Stimulated activated CD8-positive, alpha-beta memory T cell treated with anti-CD3 and anti-CD28 coated beads, Interleukin-7, amount 100 ng/mL, for 48 hours (primary cell): Measurements from ENCODE around the gene DCAF15.

Source experiments
- DNase-seq, 2 donors: peaks; one replicate each; pipeline ENCODE4 v3.0.0-alpha.2; 2020; ENCODE audit warnings: low read depth in 1 of 2; ENCODE audit errors: extremely low read depth in 1 of 2

The DCAF15 gene

DNA sequence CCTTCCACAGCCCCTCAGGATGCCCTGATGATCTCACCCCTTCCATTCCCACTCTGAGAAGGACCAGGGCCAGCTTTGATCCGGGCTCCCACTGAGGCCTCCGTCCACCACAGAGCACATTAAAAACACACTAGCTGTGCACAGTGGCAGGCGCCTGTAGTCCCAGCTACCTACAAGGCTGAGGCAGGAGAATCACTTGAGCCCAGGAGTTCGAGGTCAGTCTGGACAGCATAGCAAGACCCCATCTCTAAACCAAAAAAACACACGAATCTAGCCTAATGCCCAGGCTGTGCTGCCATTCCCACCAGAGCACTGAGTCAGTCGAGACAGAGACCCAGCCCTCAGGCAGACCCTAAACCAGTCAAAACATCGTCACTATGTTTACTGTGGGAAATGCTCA lies 39.7 kb downstream of the DCAF15 start:
- no peak for DNase-seq

DNA sequence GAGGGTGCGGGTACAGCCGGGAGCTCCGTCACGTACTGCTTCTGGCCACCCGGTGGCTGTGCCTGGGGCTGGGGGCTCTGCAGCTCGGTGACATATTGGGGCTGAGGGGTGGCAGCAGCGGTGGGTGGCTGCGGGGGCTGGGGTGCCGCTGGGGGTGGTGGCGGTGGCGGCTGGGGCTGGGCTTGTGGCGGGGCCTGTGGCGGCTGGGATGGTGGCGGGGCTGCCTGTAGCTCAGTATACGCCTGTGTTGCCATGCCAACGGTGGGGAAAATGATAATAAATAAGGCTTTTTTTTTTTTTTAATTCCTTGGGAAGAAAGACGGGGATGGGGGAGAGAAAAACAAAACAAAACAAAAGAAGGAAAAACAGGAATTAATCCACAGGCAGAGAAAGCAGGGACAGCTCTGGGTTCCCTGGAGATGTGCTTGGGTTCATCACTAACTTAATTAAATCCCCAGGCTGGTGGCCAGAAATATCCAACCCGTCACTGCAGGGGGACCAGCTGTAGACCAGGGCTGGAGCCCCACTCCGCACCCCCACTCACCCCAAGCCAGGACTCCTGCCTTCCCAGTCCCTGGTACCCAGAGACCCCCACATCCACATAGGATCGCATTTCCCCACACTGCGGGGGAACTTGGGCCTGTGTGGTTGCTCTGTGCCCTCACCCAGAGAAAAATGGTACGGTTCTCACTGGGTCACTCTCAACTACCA lies 41.4 kb downstream of the DCAF15 start:
- no peak for DNase-seq

DNA sequence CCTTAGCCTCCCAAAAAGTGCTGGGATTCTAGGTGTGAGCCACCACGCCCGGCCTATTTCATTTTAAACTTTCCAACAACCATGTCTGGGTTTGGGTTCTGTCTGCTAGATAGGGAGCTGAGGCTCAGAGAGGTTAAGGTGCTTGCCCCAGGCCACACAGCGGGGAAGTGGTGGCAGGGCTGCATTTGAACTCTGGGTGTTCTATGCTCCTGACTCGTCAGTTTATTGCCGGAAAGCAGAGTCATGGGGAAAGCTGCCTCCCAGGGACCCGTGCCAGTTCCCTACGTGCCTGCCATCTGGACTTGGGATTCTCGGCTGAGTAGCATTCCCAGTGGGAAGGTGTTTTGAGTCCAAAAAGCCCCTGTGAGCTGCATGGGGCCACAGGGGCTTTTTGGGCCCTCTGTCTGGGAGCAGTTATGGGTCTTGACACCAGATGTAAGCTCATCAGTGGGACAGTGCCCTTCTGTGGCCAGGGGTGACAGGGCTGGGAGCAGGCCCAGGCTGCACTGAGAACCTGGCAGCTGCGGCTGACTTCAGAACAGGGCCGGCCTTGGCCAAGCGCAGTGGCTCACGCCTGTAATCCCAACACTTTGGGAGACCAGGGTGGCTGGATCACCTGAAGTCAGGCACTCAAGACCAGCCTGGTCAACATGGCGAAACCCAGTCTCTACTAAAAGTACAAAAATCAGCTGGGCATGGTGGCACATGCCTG lies 42.9 kb downstream of the DCAF15 start:
- no peak for DNase-seq

DNA sequence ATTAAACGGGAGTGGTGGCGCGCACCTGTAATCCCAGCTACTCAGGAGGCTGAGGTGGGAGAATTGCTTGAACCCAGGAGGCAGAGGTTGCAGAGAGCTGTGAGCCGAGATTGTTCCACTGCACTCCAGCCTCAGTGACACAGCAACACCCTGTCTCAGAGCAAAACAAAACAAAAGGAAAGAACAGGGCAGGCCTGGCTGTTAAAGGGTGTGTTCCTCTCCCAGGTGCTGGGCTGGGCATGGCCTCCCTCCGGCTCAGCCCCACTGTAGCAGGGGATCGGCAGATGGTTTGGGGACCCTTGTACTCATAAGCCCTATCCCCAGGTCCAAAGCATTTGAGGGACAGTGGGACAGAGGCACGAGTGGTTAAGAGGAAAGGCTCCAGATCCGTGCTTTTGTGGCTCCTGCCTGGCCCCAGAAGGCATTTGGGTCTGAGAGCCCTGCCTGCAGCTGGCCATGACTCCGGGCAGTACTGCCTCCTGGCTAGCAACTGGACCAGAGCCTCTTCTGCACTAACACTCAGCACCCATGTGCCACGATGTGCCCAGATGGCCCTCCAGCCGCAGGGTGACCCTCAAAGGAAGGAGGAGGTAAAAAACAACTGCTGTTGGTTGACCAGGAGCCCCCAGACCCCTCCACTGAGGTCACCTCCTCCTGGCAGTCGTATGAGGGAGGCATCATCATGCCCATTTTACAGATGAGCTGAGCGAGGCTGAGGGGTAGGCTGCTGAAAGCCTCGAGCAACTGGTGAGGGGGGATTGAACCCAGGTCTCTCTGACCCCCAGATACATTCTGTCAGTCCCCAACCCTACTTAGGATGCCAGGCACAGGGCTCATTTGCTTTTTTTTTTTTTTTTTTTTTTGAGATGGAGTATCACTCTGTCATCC lies 43.8 kb downstream of the DCAF15 start:
- no peak for DNase-seq

DNA sequence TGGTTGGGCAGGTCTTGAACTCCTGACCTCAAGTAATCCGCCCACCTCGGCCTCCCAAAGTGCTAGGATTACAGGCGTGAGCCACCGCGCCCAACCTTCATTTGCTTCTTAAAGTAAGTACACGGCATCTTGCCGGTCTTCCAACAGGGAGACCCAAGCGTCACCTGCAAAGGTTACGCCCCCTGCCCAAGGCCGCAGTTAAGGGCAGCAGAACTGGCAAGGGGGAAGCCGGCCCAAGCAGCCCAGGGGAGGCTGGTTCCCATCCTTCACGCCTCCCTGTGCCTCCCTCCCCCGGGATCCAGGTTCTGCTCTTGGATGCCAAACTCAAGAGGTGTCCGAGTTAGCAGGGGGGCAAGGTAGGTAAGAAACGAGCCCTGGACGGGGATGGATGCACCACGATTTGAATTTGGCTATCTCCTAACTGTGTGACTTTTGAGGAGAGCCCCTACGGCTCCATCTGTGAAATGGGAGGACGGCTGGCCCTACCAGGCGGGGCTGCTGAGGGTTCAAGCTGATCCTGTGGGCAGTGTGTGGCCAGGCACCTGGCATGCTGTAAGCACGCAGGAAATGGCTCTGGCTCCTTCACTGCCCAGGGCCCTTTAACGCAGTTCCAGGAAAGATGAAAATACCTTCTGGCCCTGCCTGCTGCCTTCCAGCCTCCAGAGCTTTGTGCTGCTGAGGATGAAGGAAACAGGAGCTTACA lies 44.8 kb downstream of the DCAF15 start:
- DNase-seq, result no peak

DNA sequence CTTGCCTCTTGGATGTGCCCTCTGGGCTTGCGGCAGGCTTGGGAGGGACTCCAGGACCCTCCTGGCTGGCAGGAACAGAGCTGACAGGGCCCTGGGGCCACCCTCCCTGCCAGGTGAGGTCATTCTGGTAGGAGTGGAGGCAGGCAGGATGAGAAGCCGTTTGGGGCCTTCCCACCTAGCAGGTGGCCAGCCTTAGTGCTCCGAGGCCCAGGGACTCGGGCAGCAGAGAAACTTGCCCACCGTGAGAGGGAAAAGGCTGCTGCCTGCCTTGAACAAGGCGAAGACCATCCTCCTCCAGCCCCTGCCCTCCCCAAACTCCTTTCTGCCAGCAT lies 45.3 kb downstream of the DCAF15 start:
- no peak for DNase-seq

DNA sequence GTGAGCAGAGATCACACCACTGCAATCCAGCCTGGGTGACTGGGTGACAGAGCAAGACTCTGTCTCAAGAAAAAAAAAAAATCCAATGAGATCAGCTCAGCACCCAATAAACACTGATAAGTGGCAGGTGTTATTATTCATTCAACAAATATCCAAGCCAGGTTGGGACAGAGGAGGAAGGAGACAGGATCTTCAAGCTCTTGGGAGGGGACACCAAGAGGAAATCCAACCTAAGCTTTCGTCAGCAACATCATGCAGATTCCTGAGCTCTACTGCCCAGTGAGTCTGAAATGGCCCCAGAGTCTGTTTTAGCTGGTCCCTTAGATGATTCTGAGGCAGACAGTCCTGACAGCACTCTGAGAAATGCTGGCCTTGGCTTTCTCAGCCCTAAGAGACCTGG lies 46.1 kb downstream of the DCAF15 start:
- no peak for DNase-seq

DNA sequence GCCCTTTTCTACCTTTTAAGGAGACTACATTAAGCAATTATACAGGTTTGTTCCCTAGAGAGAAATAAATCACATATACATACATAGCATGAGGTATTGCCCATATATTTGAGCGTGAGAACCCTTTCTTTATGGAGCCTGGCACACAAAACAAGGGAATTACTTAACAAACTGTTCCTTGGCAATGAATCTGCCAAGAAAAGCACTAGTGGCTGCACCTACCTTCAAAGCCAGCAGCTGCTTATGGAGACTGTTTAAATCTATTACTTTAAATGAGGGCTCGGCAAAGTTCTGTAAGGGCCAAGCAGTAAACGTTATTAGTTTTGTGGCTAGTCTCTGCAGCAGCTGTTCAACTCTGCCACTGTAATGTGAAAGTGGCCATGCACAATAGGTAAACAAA lies 46.8 kb downstream of the DCAF15 start:
- no peak for DNase-seq

DNA sequence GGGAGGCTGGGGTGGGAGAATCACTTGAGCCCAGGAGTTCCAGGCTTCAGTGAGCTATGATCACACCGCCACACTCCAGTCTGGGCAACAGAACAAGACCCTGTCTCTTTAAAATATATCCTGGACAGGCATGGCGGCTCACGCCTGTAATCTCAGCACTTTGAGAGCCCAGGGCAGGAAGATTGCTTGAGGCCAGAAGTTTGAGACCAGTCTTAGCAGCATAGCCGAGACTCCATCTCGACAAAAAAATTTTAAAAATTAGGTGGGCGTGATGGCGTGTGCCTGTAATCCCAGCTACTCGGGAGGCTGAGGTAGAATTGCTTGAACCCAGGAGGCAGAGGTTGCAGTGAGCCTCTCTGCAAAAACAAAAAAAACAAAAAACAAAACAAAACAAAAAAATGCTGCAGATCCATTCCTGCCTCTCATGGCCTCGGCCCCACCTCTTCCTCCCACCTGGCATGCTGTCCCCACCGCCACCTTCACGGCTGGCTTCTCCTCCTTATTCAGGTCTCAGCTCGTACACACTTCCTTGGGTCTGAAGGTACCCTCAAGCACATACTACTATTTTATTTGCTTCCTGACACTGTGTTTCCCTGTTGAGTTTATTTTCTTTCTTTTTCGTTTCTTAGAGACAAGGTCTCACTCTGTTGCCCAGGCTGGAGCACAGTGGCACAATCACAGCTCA lies 48.5 kb downstream of the DCAF15 start:
- DNase-seq, result no peak

DNA sequence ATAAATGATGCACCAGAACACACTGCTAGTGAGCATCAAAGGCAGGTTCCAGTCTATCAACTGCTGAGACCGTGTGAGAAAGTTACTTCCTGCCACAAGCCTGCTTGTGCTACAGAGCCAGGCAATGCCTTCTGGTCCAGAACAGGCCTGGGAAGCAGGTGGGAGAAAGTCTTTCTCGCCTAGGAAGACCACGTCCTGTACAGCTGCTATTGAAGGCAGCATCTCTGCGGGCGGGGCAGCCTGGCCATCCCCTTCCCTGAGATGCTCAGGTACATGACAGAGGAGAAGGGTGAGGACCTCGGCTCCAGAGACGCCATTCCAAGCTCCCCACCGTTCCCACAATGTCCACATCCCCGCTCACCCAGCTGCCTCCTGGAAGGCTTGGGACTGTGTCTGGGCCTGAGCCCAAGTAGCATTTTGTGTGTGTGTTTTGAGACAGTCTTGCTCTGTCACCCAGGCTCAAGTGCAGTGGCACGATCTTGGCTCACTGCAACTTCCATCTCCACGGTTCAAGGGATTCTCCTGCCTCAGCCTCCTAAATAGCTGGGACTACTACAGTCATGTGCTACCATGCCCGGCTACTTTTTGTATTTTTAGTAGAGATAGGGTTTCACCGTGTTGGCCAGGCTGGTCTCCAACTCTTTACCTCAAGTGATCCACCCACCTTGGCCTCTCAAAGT lies 50.4 kb downstream of the DCAF15 start:
- no peak for DNase-seq

DNA sequence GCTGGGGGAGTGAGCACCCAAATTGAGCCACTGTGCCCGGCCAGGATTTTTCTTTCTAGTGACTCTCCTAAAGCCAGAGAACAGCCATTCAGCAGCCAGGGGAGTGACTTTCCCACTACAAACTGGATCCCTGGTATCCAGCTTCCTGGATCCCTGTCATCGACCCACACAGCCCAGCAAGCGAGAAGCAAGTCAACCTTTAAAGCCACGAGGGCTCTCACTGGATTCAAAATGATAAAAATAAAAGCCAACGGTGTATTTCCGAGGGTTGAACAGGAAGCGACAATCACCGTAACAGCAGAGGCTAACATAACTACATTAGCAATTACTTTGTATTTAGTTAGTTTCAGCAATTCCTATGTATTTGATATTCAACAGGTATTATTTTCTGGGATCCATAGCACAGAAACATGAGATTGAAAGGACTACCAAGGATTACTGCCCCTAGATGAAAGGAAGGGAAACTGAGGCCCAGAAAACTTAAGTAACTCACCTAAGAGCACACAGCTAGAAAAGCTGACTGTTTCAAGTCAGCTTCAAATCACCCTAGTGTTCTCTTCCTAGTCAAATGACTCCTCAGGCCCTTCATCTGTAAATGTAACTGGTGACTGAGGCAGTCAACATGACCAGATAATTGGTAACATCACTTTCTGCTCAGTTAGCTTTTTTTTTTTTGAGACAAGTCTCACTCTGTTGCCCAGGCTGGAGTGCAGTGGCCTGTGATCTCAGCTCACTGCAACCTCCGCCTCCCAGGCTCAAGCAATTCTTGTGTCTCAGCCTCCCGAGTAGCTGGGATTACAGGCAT lies 51.1 kb downstream of the DCAF15 start:
- no peak for DNase-seq

DNA sequence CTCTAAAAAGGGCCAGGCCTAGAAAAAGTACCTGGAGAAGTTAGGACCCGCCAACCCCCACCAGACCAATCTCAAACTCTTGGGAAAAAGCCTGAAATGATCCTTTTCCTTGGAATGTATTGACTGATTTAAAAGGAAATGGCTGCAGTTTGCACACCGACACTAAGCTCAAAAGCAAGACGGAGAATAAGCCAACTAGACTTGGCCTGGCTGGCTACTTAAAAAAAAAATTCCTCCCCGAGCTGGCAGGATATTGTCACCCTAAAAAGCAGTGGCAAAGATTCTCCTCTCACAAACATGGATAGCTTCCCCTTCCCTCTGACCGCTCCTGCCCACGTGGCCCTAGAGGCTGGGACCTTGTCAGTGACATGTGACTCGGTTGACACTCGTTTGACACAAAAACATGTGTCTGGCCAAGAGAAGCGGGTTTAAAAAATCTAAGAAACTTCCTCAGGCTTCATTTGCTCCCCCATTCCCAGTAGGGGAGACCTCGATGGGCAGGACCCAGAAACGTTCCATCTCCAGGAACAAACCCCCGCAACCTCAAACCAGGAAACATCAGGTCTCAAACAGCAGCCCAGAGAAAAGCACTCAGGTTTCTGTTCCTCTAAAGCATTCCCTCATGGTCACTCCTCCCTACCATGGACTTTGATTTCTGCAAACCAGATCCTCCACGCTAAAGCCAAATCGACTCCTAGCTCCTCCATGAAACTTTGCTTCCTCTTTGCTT lies 52.5 kb downstream of the DCAF15 start:
- DNase-seq, result no peak

DNA sequence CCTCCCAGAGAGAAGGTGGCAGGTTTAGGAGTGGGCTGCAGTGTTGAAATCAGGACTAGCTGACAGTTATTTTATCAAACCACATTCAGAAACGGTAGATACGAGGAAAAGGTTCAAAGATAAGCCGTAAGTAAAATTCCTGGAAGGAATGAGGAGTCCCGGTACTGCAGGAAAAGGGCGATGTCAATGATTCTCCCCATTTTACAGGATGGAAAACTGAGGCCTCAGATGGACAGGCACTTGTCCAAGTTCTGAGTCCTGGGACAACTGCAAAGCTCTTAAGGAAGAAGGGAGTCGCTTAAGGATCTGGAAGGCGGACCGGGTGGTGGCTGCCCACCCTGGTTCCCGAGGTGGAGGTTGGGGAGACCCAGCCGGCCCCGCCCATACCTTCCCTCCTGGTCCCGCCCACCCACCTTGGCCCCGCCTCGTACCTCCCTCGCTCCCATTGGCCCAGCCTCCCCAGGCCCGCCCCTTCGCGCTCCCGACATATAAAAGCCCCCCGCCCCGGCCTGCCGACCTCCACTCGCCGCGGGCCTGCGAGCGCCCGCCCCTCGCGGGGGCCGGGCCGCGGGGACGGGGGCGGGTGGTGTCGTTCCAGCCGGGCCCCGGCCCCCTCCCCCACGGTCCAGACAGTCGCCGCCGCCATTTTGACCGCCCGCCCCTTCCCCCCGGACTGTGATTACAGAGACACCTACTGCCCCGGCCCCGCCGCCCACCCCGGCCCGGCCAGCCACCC lies 53.2 kb downstream of the DCAF15 start:
- peak; percentile 84 to 89 for DNase-seq

DNA sequence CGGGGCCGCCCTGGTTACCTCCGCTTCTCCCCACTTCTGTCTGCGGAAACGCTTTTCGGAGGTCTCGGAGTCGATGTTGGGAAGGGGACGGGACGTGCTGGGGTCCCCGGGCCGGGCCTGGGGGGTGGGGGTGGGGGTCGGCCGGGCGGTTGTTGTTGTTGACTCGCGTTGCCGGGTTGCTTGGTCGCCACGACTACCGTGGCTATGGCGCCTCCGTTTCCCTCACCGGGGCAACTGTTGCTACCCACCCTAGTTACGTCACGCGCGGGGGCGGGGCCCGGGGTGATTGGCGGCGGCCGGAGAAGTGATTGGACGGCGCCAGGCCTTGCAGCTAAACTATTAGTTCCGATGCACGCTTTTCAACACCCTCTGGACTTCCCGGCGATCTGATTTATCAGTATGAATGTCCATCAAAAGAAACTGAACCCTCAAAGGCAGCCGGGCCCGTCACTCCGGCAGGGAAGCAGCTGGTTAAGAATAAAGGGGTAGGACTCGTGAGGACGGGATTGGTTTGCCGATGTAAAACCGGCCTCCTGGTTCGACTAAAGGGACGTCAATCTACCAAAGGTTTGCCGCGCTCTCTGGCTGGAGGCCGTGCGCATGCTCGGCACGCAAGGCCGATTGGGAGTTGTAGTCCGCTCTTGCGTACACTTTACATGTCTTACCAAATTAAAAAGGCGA lies 53.9 kb downstream of the DCAF15 start, which contains the start of gene RFX1:
Gene RFX1 (minus strand): TSS at position 236 of the 681 bp plus-strand sequence. CDS start 12,477 bp downstream, outside the sequence.
- DNase-seq, result peak; percentile 99

DNA sequence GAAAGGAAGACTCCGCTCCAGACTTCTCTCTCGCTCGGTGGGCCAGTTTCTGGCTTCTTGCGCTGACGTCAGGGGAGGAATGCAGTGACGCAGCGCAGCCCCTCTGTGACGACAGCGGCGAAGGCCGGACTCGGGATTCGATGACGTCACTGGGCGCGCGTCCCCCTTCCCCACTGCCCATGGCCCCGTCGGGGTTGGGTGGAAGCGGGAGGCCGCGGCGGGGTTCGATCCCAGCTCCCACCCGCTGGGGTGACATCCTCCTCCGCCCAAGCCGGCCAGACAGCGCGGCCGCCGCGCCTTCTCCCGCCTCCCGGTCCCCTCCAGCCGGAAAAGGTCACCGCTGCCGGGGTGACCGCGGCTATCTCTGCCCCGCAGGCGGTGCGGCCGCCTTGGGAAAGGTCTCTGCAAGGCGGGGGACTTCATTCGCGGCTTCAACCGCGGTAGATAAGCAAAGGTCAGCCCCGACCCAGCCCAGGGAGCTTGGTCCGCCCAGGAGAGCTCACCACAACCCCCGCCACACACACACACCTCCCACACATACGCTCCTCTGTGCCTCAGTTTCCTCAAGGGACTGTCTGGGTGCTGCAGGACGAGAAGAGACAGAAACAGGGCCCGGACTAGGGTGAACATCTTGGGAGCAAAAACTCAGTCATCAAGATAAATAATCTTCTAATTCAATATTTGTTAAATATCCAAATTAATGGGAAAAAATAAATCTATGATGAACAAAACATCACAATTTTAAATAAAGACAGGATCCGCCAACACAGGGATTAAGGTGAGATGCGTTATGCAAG lies 54.7 kb downstream of the DCAF15 start:
- no peak for DNase-seq
